Gastroesophageal sphincter (tissue), 3 donors: ENCODE results near the gene TNP2.

Experiments used
- CTCF ChIP-seq, 4 experiments: fragments of 200-600 bp in 2 of 4; fragments of 450-650 bp in 2 of 4; sonication (generic) in 1 of 4; IDR thresholded peaks; one replicate each; pipeline ENCODE4 v1.5.1; 2017 to 2019; ENCODE audit warnings: antibody characterized with exemption in 4 of 4, mild to moderate bottlenecking in 2 of 4, moderate library complexity in 2 of 4
- POLR2A ChIP-seq, 2 donors: fragments of 450-650 bp; IDR thresholded peaks; one replicate each; pipeline ENCODE4 v1.6.1; 2017; ENCODE audit warnings: antibody characterized with exemption in 2 of 2, mild to moderate bottlenecking in 2 of 2, moderate library complexity in 1 of 2

GRCh38 chr16:11253009-11253994 lies 15.8 kb downstream of the TNP2 start:
- TF ChIP-seq CTCF (IDR thresholded peaks at IDR 0.05) (no peak), POLR2A (IDR thresholded peaks at IDR 0.05) (no peak)
